AG04449 (cell line): ENCODE measurements around the gene ITIH6.
"Not testable (repeated sequence)": the region's sequence is repeated elsewhere in the genome, so short reads cannot be mapped to it uniquely, and the experiment has no call there.

Experiments used
- CTCF ChIA-PET: fragments of 350-600 bp; formaldehyde crosslinking; extraction: SDS; loops from one replicate; lab custom pipeline; 2021; ENCODE audit warnings: antibody characterized with exemption; lab: Yijun Ruan, JAX
- POLR2A ChIA-PET: fragments of 400-600, 350-600 bp; formaldehyde crosslinking; extraction: SDS; loops from one replicate; lab custom pipeline; 2020; ENCODE audit warnings: antibody characterized with exemption, inconsistent platforms; lab: Yijun Ruan, JAX
- DNase-seq: peaks from one replicate; pipeline ENCODE4 v3.0.0-alpha.2; 2010; ENCODE audit warnings: low read depth, low spot score
- H3K4me3 ChIP-seq: 2 replicates; pipeline ENCODE4 v1.5.1; 2011; ENCODE audit warnings: low read depth, mild to moderate bottlenecking, control low read depth, low read length
- CTCF ChIP-seq: IDR thresholded peaks from one replicate; pipeline ENCODE4 v1.5.1; 2011; ENCODE audit warnings: mild to moderate bottlenecking, moderate library complexity, low read length, control low read depth, inconsistent platforms; ENCODE audit not compliant: insufficient read depth; ENCODE audit errors: missing control alignments

The ITIH6 gene

GRCh38 chrX:54808605-54809483 lies 10.8 kb upstream of the ITIH6 start:
- ChIA-PET POLR2A (interaction anchor here (1.0 to 1.5 kb wide), 4 partner anchors 8 to 299 kb away, joined by 4 to 8 read pairs (median 8); partner anchors contain the start of gene APEX2), CTCF (no interaction called here)

GRCh38 chrX:54808109-54808604 lies 10.1 kb upstream of the ITIH6 start:
- no peak for TF ChIP-seq CTCF
- DNase-seq: no peak
- POLR2A ChIA-PET: interaction anchor here (0.7 to 1.5 kb wide), 4 partner anchors 169 to 299 kb away, joined by 3 to 8 read pairs (median 6); partner anchors contain the start of gene APEX2
- H3K4me3 ChIP-seq: peak overlapping the region; percentile 73
- CTCF ChIA-PET: no interaction called here

More at GRCh38 chrX:54808605-54809483, 10.8 kb upstream of the ITIH6 start:
- H3K4me3 ChIP-seq: peak overlapping the region; percentile 73
- TF ChIP-seq CTCF: no peak
- DNase-seq: peak; percentile 78

DNA sequence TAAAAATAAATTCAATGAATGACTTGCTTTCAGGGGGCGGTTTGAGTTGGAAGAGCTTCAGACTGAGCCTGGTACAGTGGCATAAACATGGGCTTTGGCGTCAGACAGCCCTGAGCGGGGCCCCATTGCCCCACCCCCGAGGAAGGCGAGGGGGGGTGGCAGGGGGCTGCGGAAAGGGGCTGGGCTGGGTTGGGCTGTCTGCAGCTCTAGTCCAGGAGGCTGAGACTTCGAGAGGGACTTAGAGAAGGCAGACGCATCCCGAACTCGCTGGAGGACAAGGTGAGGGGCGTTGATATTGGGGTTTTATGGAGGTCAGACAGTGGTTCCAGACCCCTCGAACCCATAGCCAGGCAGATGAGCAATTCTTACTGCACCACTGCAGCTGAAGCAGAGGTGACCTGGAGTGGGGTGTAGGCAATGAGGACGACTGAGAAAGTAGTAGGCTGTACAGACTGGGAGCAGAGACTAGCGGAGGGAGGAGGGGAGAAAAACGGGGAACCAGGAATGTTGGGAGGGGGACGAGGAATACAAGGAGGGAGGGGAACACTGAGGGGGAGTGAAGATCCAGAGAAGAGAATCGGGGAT lies 9.6 kb upstream of the ITIH6 start, which contains the start of gene MAGED2:
MAGED2 (plus strand) TSS at position 222 of the 585 bp plus-strand sequence. CDS start 1,587 bp downstream, outside the sequence.
- no peak for TF ChIP-seq CTCF
- ChIA-PET POLR2A (interaction anchor here (0.7 to 1.5 kb wide), 3 partner anchors 114 to 246 kb away, joined by 3 to 8 read pairs (median 3); partner anchors contain the start of gene APEX2), CTCF (no interaction called here)
- peak within 1 kb of the TSS; percentile 73 for H3K4me3 ChIP-seq
- DNase-seq: no peak

GRCh38 chrX:54799046-54799445 lies 991 bp upstream of the ITIH6 start:
- TF ChIP-seq CTCF: no peak
- ChIA-PET CTCF (no interaction called here), POLR2A (no interaction called here)

DNA sequence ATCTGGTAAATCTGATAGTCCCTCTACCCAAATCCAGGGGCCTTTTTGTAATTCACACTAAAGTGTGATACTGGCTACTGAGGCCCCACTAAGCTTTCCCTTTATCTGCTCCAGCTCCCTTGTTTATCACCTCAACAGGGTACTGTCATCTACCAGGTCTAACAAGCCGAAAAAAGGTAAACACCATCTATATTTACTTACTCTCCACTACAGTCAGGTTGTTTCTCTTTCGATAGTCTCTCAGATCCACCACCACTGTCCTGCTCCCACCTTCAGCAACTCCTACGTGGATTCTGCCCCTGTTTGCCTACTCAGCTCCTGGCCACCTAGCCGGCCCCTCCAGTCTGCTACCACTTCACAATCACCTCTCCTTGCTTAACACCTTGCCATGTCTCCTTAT lies 3.3 kb downstream of the ITIH6 start:
- CTCF ChIA-PET: no interaction called here
- no peak for DNase-seq
- POLR2A ChIA-PET: no interaction called here
- H3K4me3 ChIP-seq: no peak overlapping the region
- no peak for TF ChIP-seq CTCF

More at GRCh38 chrX:54799046-54799445, 991 bp upstream of the ITIH6 start:
- DNase-seq: no peak
- H3K4me3 ChIP-seq: no peak overlapping the region

- DNase-seq: no peak
- CTCF ChIA-PET: no interaction called here
- POLR2A ChIA-PET: no interaction called here
- H3K4me3 ChIP-seq: no peak overlapping the region
- TF ChIP-seq CTCF: no peak
Measured at GRCh38 chrX:54794028-54794427, 4.0 kb downstream of the ITIH6 start.

- POLR2A ChIA-PET, CTCF ChIA-PET, DNase-seq, H3K4me3 ChIP-seq: not testable (repeated sequence)
Measured at GRCh38 chrX:54789405-54789804, 8.7 kb downstream of the ITIH6 start.
